ENCODE measurements around the gene XRCC4.

XRCC4 gene

DNA sequence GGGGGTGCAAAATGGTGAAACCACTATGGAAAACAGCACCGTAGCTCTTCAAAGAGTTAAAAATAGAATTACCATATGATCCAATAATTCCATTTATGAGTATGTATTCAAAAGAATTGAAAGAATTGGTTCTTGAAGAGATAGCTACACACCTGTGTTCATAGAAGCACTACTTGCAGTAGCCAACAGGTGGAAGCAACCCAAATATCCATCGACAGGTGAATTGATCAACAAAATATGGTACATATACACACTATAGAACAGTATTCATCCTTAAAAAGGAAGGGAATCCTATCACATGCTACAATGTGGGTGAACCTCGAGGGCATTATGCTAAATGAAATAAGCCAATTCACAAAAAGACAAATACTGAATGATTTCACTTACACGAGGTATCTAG, 308.5 kb downstream of the XRCC4 start:
- DNase-seq (ENCODE audit: low read depth, low spot score): no peak

DNA sequence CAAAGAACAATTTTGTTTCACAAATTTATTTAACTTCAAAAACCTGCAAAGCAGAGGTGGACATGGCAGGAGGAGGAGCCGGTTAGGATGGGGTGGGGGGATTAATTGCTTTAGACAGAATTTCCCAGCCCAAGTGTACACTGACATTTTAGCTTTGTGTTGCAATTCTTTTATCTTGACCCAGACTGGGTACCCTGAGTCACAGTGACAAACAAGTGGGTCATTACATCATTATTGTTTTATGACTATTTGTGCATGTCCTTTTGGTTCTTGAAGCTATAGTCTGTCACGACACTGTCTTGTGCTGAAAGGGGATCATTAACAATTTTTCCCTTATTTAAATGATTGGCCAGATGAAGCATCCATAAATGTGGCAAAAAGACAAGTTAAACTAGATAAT, 309.7 kb downstream of the XRCC4 start:
- no peak for DNase-seq (ENCODE audit: low read depth, low spot score)

DNA sequence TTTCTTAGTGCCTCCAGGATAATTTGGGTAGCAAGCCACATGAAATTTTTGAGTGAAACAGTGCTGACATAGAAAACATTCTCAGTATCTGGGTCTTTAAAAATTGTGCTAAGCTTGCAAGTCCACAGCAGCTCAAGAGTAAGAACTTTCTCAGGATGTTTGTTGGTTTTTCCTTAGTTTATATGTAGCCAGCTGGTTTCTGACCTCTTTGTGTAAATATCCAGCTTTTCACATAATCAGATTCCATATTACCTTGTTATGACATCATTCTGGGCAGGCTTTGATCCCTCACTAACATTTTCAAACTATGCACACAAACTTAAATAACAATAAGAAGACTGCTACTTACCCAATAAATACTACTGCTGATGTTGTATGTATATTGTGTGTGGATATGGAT, 311.3 kb downstream of the XRCC4 start:
- no peak for DNase-seq (ENCODE audit: low read depth, low spot score)

DNA sequence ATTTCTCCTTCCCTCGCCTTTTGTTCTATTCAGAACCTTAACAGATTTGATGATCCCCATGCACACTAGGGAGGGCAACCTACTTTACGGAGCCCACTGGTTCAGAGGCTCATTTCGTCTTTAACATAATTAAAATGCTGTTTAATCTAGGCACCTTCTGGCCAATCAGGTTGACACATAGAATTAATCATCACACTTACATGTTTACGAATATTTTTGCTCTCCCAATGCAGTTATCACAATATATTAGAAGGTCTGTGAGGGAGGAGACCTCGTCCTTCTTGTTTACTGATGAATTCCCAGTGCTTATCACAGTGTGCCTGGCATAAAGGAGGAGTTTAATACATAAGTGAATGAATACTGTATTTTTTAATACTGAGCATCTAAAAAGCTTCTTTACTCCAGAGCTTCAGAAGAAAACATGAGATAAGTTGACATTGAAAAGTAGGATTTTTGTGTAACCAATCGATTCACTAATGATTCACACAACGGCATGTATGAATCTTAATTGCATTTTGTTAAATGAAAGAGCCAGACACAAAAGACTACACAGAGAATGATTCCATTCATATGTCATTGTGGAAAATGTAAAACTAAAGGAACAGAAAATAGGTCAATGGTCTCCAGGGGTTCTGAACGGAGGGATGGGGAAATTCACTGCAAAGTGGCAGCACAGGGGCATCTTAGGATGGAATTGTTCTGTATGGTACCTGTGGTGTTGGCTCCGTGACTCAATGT, 315.6 kb downstream of the XRCC4 start:
- no peak for DNase-seq (ENCODE audit: low read depth, low spot score)

DNA sequence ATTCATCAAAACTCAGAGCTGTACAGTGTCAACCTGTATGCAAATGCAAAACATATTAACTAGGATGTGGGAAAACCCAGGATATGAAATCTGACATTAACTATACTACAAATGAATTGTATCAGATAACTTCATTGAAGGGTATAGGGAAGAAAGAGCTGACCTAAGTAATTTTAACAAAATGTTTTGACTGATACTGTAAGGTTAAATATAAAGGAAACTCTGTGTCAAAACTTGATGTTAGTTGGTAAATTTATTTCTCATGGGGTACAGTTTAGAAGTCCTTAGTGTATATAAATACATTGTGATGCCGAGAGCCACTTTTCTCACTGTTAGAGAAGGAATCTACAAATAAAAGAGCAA, 316.1 kb downstream of the XRCC4 start:
- no peak for DNase-seq (ENCODE audit: low read depth, low spot score)

DNA sequence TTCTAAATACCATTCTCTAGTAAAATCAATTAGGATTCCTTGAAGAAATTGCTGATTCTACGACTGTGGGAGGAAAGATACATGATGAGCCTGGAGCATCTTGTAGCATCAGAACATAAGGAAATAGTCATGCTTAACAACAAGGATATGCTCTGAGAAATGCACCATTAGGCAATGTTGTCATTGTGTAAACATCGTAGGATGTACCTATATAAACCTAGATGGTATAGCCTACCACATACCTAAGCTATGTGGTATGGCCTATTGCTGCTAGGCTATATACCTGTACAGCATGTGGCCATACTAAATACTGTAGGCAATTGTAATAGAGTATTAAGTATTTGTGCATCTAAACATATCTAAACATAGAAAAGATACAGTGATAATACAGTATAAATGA, 316.8 kb downstream of the XRCC4 start:
- no peak for DNase-seq (ENCODE audit: low read depth, low spot score)

DNA sequence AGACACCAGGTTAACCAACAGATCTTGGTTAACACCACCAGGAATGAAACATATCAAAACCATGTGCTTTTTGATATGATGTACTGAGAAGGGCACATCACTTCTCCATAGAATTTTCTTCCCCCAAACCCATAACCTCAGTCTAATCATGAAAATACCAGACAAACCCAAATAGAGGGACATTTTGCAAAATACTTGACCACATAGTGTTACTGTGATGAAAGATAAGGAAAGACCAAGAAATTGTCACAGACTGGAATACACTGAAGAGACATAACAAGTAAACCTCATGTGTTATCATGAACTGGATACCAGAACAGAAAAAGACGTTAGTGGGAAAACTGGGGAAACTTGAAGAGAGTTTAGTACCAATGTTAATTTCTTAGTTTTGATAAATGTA, 319.3 kb downstream of the XRCC4 start:
- no peak for DNase-seq (ENCODE audit: low read depth, low spot score)

DNA sequence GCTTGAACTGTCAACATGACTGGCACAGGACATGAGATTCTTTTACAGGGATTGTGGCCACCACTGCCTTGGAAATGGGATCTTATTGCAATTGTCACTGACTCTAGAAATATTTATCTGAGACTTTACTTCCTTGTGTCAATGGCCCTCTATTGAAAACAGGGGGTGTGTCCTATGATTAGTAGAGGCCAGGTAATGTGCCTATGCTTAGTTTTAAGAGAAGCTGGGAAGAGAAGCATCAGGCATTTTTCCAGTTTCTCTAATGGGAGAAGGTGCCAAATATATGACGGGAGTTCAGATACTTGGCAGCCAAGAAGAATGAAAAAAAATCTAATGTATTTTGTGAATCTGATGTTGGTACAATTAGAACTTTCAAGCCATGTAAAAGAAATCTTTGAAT, 320.3 kb downstream of the XRCC4 start:
- DNase-seq (ENCODE audit: low read depth, low spot score): no peak

DNA sequence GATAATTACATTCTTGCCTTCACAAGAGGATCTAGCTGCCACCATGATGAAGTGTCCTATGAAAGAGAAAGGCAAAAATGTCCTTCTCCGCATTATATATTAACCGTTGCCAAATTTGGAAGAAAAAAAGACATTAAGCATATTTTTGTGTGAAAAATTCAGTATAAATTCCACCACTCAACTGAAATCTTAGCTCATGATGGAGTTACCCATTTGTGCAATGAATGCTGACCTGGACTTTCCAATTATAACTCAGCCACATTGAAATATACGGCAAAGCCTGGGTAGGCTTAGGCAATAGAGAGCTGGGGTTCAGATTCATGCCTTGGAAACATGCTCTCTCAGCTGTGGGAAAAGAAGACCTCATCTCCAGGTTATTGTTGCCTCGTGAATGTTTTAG, 322.9 kb downstream of the XRCC4 start:
- DNase-seq (ENCODE audit: low read depth, low spot score): no peak

DNA sequence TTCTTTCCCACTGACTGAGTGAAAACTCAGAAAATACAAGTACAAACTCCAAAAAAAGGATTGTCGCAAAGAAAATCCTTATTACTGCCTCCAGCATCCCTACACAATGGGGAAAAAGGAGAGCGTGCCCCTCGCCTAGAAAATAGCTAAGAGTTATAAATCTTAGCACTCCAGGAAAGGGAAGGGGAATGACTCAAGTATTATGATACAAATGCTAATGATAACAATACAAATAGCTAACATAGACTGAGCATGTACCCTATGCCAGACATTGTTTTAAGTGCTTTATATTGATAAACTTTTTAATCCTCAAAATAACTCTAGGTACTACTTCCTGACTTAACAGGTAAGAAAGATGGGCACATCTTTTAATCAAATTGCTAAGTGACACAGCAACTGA, 323.4 kb downstream of the XRCC4 start:
- DNase-seq (ENCODE audit: low read depth, low spot score): no peak

DNA sequence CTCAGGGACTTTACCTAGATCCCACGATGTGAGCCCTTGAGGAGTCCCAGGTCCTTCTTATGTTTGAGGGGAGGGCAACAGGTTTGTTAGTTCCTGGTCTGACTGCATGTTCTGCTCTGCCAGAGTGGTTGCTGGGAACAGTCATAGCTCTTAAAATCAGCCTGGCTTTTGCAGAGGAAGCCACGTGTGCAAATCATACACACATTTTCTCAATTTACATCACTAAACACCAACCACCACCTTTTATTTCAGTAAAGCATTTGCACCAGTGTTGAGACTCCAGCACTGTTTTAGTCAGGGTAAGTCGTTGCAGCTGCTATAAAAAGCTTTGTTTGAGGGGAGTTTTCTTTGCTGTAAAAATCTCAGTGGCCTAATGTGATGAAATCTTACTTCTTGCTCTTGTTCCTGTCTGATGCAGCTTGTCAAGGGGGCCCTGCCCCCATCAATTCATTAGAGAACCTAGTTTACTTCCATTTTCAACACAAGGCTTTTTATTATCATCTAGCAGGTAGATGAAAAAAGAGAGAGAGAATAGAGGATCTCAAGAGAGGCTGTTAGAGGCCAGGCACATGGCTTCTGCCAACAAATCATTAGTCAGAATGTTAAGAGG, 323.9 kb downstream of the XRCC4 start:
- DNase-seq (ENCODE audit: low read depth, low spot score): no peak

DNA sequence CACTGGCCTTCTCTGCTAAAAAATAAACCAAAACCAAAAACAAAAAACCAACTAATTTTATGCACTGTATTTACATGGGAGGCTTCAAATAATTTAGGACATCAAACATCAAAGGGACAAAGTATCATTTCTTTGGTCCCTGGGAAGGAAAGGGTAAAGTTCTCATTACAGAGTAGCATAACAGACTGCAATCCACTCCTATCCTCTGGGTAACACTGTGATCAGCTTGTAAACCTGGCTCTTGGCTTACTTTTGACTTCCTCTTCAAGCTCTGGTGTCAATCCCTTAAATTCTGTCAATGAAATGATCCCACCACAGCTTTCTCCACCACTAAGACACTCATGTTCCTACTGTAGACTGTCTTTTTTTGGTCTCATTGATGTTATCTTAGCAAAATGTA, 324.4 kb downstream of the XRCC4 start:
- DNase-seq (ENCODE audit: low read depth, low spot score): no peak

All from ELF-1 (cell line).